Measurements from ENCODE around the gene CACNA2D4. TPM values are rescaled to one million over a fixed set of nuclear protein-coding genes. Genes with fewer than 3 reads are reported as not detected.

CACNA2D4 gene
- polyA plus RNA-seq, 3 donors, result 2.0 to 5.8 (median 2.1) TPM

- 76 to 96% (median 81%) methylated on average over 3 of the region's 3 CpGs for WGBS, 3 donors
- no peak overlapping the region for H3K27ac ChIP-seq (ENCODE audit: low read depth, low read length)
These were observed 156.6 kb downstream of the CACNA2D4 start for GRCh38 chr12:1761857-1762256.

DNA sequence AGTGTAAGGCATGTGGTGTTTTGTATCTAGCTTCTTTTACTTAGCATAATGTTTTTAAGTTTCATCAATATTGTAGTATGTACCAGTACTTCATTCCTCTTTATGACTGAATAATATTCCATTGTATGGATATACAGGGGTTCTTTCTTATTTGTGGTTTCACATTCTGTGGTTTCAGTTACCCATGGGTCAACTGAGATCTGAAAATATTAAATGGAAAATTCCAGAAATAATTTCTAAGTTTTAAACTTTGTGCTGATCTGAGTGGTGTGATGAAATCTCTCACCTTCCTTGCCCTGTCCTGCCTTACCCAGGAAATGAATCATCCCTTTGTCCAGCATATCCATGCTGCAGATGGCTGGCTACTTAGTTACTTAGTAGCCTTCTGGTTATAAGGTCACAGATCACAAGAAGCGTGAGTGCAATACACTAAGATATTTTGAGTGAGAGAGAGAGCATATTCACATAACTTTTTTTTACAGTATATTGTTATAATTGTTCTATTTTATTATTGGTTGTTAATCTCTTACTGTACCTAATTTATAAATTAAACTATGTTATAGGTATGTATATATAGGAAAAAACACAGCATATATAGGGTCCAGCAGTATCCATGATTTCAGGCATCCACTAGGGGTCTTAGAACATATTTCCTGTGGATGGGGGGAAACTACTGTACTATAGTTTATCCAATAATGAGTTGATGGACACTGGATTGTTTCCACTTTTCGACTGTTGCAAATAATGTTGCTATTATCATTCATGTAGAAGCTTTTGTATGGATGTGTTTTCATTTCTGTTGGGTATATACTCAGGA is 157.7 kb downstream of the CACNA2D4 start:
- 86 to 94% (median 90%) methylated on average over 2 of the region's 2 CpGs for WGBS, 3 donors
- no peak overlapping the region for H3K27ac ChIP-seq (ENCODE audit: low read depth, low read length)

DNA sequence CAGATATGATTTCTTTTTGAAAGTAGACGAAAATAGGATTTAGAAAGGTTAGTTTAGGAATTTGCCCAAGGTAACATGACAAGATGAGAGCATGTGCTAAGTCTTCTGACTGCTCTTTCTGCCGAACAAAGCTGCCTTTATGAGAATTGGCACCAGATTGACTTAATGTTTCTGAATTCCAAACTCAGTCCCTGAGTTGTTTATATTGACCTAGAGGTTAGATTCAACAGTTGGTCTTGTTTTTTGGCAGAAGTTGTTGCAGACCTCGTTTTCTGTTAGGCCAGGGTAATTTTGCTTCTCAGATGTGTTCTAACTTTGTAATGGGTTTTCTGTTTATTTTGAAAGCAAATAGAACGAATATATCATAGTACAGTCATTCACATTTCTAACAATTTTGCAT is 159.6 kb downstream of the CACNA2D4 start:
- WGBS, 3 donors, result 36 to 75% (median 67%) methylated on average over 4 of the region's 4 CpGs
- no peak overlapping the region for H3K27ac ChIP-seq (ENCODE audit: low read depth, low read length)

- no peak overlapping the region for H3K27ac ChIP-seq (ENCODE audit: low read depth, low read length)
- WGBS, 3 donors, result 89 to 94% (median 90%) methylated on average over 2 of the region's 2 CpGs
These were observed 160.1 kb downstream of the CACNA2D4 start for GRCh38 chr12:1758376-1758775.

GRCh38 chr12:1750300-1750699 is 168.2 kb downstream of the CACNA2D4 start:
- 81 to 98% (median 97%) methylated on average over 3 of the region's 3 CpGs for WGBS, 3 donors
- H3K27ac ChIP-seq (ENCODE audit: low read depth, low read length), result no peak overlapping the region

GRCh38 chr12:1749019-1749418 is 169.4 kb downstream of the CACNA2D4 start:
- no peak overlapping the region for H3K27ac ChIP-seq (ENCODE audit: low read depth, low read length)
- 96 to 99% (median 98%) methylated on average over 5 of the region's 5 CpGs for WGBS, 3 donors

GRCh38 chr12:1747609-1748008 is 170.8 kb downstream of the CACNA2D4 start:
- 77 to 94% (median 94%) methylated on average over 2 of the region's 2 CpGs for WGBS, 3 donors
- H3K27ac ChIP-seq (ENCODE audit: low read depth, low read length), result no peak overlapping the region

DNA sequence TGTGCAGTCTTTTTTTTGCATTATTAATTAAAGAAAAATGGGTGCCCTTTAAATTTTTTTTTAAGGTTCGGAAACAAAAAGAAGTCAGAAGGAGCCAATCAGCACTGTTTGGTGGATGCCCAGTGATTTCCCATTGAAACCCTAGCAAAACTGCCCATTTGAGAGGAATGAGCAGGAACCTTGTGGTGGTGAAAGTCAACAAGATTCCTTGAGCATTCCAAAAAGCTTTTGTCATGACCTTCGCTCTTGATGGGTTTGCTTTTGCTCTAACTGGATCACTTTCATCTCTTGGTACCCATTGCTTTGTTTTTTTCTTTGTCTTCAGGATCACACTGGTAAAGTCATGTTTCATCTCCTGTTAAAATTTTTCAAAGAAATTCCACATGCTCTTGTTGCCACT is 173.5 kb downstream of the CACNA2D4 start:
- WGBS, 3 donors, result 94 to 100% (median 95%) methylated on average over 2 of the region's 2 CpGs
- no peak overlapping the region for H3K27ac ChIP-seq (ENCODE audit: low read depth, low read length)

Other genes with a start within 250 kb of the CACNA2D4 start
- 100 to 1,000 TPM in 1 of 3 donors, 10 to 100 TPM in 2; 26.7 to 125 (median 40.2) TPM for gene ADIPOR2, start 227.6 kb downstream of the CACNA2D4 start, polyA plus RNA-seq
- gene LRTM2, start 98.1 kb downstream of the CACNA2D4 start, polyA plus RNA-seq, result not detected
- gene DCP1B, start 85.8 kb upstream of the CACNA2D4 start, polyA plus RNA-seq, result 1 to 10 TPM; 4.9 to 8.0 (median 5.8) TPM
- gene CACNA1C, start 134.3 kb upstream of the CACNA2D4 start, polyA plus RNA-seq, result 1 to 10 TPM in 2 of 3 donors, under 1 TPM in 1; 0.72 to 8.1 (median 1.4) TPM

Data from adipose tissue (tissue), 3 donors.